Measurements from ENCODE around the gene CFAP57. TPM values are rescaled to one million over a fixed set of nuclear protein-coding genes. Genes with fewer than 3 reads are reported as not detected.

CFAP57 gene
- polyA plus RNA-seq, 2 of the 4 experiments (the other 2 are of a cell fraction): 0.54 to 0.80 TPM

GRCh38 chr1:43220905-43221778 lies 49.0 kb downstream of the CFAP57 start:
- ChIA-PET POLR2A (no interaction called here), CTCF (interaction anchor here (0.6 to 0.7 kb wide), 2 partner anchors 142 to 328 kb away, joined by 4 to 5 read pairs; no protein-coding TSS in a partner anchor)
- 67% methylated on average over 7 of the region's 7 CpGs for WGBS (ENCODE audit: missing lambda C conversion rate)
- H3K4me3 ChIP-seq: no peak overlapping the region
- no peak overlapping the region for H3K27ac ChIP-seq
- H3K9me3 ChIP-seq: no peaks in the 10 kb centered on the region
- ATAC-seq (no peak), FAIRE-seq (no peak), DNase-seq (ENCODE audit: low read depth in 1 of 2, low spot score in 1 of 2) (no peak)
- H3K4me1 ChIP-seq: no peaks in the 10 kb centered on the region
- TF ChIP-seq RFX5 (IDR thresholded peaks at IDR 0.05): no peak
- no peak for TF ChIP-seq TP53 (CRISPR knock-in tag; IDR thresholded peaks at IDR 0.05)
- TF ChIP-seq RNF2 (IDR thresholded peaks at IDR 0.05; ENCODE audit: borderline replicate concordance, low read depth): no peak
- TF ChIP-seq HOXB13 (CRISPR knock-in tag; IDR thresholded peaks at IDR 0.05; ENCODE audit: low read depth): no peak
- no peak for TF ChIP-seq RAD21 (conservative IDR thresholded peaks at IDR 0.05 in 1 of 2, IDR thresholded peaks at IDR 0.05 in 1 of 2)
- TF ChIP-seq ZC3H11A (IDR thresholded peaks at IDR 0.05): no peak
- TF ChIP-seq PHF8 (IDR thresholded peaks at IDR 0.05; ENCODE audit: borderline replicate concordance, low read depth): no peak
- TF ChIP-seq EP300 (IDR thresholded peaks at IDR 0.05): no peak
- no peak for TF ChIP-seq NFE2L2 (conservative IDR thresholded peaks at IDR 0.05; ENCODE audit: low read length)
- TF ChIP-seq ELK1 (IDR thresholded peaks at IDR 0.05; ENCODE audit: low read depth, low read length): no peak
- TF ChIP-seq TFCP2L1 (CRISPR knock-in tag; IDR thresholded peaks at IDR 0.05): no peak
- H3K4me2 ChIP-seq: no peak overlapping the region

DNA sequence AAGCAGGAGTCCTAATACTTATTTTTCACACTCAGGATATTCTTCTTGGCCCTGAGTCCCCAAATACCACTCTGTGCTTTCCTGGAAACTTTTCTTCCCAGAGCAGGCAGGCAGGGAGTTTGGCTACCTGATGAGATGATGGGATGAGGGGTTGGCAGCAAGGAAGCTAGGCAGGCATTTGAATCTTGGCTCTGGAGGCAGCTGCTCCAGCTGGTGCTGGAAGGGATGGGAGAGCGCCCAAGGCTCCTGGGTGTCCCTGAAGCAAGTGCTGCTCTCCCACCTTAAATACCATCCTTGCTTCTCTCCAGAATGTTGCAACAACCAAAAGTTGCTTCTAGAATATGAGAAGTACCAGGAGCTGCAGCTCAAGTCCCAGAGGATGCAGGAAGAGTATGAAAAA lies 49.7 kb downstream of the CFAP57 start:
- Histone ChIP-seq H3K9me3 (no peaks in the 10 kb centered on the region), H3K27ac (no peak overlapping the region), H3K4me2 (no peak overlapping the region), H3K4me3 (no peak overlapping the region), H3K4me1 (no peaks in the 10 kb centered on the region)
- no peak for TF ChIP-seq HES2 (IDR thresholded peaks at IDR 0.05)
- no peak for FAIRE-seq
- WGBS (ENCODE audit: missing lambda C conversion rate): 100% methylated on average over 1 of the region's 1 CpG
- ChIA-PET POLR2A (no interaction called here), CTCF (no interaction called here)
- no peak for DNase-seq (ENCODE audit: low read depth in 1 of 2, low spot score in 1 of 2)
- ATAC-seq: no peak

DNA sequence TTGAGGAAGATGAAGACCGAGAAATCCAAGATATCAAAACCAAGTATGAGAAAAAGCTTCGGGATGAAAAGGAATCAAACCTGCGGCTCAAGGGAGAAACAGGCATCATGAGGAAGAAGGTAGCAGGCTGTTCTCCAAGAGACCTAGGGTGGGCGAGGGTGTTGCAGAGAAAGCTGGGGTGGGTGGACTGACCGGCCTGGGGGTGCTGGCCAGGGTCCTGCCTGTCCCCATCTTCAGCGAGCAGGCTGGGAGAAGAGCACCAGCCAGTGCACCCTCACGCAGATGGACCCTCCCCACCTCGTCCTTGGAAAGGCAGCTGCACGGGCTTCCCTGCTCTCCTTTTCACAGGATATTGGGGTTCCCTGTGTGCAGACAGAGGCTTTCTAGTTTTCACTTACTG lies 50.7 kb downstream of the CFAP57 start:
- 75% methylated on average over 9 of the region's 9 CpGs for WGBS (ENCODE audit: missing lambda C conversion rate)
- CTCF ChIA-PET: interaction anchor here (1.8 kb wide), 1 partner anchor 192 kb away, joined by 4 read pairs; no protein-coding TSS in a partner anchor
- POLR2A ChIA-PET: interaction anchor here (1.0 kb wide), 1 partner anchor 427 kb away, joined by 3 read pairs; the partner anchor contains the start of gene KDM4A
- no peaks in the 10 kb centered on the region for H3K4me1 ChIP-seq
- ATAC-seq: no peak
- no peaks in the 10 kb centered on the region for H3K9me3 ChIP-seq
- H3K27ac ChIP-seq: no peak overlapping the region
- H3K4me2 ChIP-seq: no peak overlapping the region
- no peak for FAIRE-seq
- no peak for DNase-seq (ENCODE audit: low read depth in 1 of 2, low spot score in 1 of 2)
- TF ChIP-seq ZSCAN20 (CRISPR knock-in tag; IDR thresholded peaks at IDR 0.05) (no peak), ESRRA (IDR thresholded peaks at IDR 0.05; ENCODE audit: borderline replicate concordance, low read length) (no peak), RARB (CRISPR knock-in tag; IDR thresholded peaks at IDR 0.05) (no peak), NFE2L2 (conservative IDR thresholded peaks at IDR 0.05; ENCODE audit: low read length) (no peak), ELK1 (IDR thresholded peaks at IDR 0.05; ENCODE audit: low read depth, low read length) (no peak), MAZ (IDR thresholded peaks at IDR 0.05; ENCODE audit: borderline replicate concordance, low read depth, low read length) (no peak), FOSL2 (IDR thresholded peaks at IDR 0.05) (no peak), FOSL2 (CRISPR knock-in tag; IDR thresholded peaks at IDR 0.05) (no peak), HMGXB4 (CRISPR knock-in tag; IDR thresholded peaks at IDR 0.05; ENCODE audit: borderline replicate concordance) (no peak), RNF2 (IDR thresholded peaks at IDR 0.05; ENCODE audit: borderline replicate concordance, low read depth) (no peak), SMC3 (IDR thresholded peaks at IDR 0.05) (no peak), KDM5A (IDR thresholded peaks at IDR 0.05) (no peak), FOSB (CRISPR knock-in tag; IDR thresholded peaks at IDR 0.05) (no peak), JUNB (IDR thresholded peaks at IDR 0.05) (no peak), TFCP2L1 (CRISPR knock-in tag; IDR thresholded peaks at IDR 0.05) (no peak), EHMT2 (IDR thresholded peaks at IDR 0.05; ENCODE audit: low read depth) (no peak), TP53 (CRISPR knock-in tag; IDR thresholded peaks at IDR 0.05) (no peak), RFX5 (IDR thresholded peaks at IDR 0.05) (no peak)
- TF ChIP-seq, protein P1, sequence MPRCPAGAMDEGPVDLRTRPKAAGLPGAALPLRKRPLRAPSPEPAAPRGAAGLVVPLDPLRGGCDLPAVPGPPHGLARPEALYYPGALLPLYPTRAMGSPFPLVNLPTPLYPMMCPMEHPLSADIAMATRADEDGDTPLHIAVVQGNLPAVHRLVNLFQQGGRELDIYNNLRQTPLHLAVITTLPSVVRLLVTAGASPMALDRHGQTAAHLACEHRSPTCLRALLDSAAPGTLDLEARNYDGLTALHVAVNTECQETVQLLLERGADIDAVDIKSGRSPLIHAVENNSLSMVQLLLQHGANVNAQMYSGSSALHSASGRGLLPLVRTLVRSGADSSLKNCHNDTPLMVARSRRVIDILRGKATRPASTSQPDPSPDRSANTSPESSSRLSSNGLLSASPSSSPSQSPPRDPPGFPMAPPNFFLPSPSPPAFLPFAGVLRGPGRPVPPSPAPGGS (IDR thresholded peaks at IDR 0.05): no peak
- TF ChIP-seq, protein P2, sequence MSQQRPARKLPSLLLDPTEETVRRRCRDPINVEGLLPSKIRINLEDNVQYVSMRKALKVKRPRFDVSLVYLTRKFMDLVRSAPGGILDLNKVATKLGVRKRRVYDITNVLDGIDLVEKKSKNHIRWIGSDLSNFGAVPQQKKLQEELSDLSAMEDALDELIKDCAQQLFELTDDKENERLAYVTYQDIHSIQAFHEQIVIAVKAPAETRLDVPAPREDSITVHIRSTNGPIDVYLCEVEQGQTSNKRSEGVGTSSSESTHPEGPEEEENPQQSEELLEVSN (IDR thresholded peaks at IDR 0.05; ENCODE audit: borderline replicate concordance, low read depth): no peak
- no peak overlapping the region for H3K4me3 ChIP-seq
